Left kidney (tissue), 2 donors: ENCODE data around the gene FBLN2. TPM values are rescaled to one million over a fixed set of nuclear protein-coding genes. Genes with fewer than 3 reads are reported as not detected.

Experiments used
- DNase-seq: peaks from one replicate; pipeline ENCODE4 v3.0.0-alpha.2; 2013
- polyA plus RNA-seq: library from polyadenylated mRNA; unstranded; fragments of 120-200 nt; gene quantifications from one replicate; pipeline ENCODE4 v1.2.1, GENCODE V29; 2013; ENCODE audit not compliant: insufficient read length

The FBLN2 gene
- polyA plus RNA-seq, 1 donor, result 17.9 TPM

DNA sequence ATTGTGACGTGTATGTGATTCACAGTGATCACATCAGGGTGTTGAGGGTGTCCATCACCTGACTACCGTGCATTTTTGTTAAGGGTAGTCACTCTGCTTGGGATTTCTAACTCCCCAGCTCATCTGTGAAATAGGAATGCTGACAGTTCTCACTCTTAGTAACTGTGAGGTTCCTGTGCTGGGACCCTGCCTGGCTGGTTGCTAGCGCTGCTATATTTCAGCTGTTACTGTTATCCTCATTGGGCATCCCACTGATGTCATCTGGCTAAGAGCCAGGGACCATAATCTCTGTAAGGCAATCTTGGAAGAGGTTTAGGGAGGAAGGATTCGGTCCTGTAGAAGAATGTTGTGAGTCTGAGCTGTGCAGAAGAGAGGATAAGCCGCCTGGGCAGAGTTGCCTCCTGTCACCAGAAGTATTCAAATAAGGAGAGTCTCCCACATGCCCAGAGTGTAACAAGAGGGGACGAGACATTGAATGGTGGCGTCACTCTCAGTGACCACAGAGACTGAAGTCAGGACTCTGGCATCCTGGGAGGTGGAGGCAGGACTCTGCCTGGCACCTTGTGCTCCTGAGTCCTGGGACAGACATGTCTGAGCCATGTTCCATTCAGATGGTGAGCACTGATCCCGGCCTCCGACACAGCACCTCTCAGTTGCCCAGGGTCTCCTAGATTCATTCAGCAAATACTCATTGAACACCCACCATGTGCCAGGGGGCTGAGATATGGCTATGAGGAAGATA lies 52.2 kb downstream of the FBLN2 start:
- peak; percentile 21 for DNase-seq

DNA sequence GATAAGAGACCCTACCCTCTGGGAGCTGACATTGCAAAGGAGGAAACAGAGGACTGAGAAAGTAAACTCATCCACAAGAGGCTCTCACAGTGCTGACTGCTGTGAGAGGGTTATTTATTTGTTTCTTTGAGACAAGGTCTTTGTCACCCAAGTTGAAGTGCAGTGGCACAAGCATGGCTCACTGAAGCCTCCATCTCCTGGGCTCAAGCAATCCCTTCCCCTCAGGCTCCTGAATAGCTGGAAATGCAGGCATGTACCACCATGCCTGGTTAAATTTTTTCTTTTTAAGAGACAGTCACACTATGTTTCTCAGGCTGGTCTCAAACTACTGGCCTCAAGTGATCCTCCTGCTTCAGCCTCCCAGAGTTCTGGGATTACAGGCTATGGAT lies 52.8 kb downstream of the FBLN2 start:
- DNase-seq, result no peak

DNA sequence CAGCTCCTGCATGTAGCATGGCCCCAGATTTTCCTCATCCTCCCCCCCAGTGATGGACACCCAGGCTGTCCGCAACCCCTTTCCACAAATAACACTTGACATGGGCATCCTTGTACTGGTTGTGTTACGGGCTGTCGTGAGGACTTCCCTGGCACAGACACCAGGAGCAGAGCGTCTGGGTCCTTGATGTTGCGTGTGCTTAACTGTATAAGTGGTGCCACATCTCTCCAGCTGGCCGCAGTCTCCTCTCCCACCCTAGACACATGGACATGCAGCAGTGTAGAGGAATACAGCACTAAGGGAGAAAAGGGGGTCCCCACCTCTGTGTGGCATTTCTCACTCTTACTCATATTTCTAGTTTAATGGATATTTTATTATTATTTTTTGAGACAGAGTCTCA lies 56.6 kb downstream of the FBLN2 start:
- DNase-seq, result no peak

DNA sequence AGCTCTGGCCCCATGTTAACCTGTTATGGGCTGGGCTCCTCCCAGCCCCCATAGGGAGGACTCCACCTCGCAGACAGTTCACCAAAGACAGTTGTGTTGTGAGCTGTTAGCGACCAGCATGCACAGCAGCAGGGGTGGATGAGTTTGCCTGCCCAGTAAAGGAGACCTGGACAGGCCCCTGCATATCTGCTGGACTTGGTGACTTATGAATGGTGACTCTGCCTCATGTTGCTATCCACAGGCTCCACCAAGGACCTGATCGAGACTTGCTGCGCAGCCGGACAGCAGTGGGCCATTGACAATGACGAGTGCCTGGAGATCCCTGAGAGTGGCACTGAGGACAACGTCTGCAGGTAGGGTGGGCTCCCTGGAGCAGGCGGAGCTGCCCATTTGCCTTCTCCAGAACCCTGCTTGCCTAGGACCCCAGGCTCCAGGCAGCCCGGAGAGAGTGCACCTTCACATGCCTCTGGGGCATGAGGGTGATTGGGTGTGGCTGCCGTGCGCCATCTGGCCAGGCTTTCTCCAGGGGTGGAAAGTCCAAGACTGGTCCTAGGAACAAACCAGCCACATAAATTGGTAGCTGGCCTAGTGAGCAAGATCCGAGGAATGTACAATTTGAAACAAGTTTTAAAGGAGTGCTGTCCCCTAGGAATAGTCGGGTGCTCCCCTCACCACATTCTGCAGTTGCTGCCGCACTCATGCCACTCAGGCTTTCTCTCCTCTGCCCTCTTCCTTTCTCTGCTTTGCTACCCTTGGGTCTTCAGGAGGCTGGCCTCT lies 59.1 kb downstream of the FBLN2 start:
- no peak for DNase-seq

DNA sequence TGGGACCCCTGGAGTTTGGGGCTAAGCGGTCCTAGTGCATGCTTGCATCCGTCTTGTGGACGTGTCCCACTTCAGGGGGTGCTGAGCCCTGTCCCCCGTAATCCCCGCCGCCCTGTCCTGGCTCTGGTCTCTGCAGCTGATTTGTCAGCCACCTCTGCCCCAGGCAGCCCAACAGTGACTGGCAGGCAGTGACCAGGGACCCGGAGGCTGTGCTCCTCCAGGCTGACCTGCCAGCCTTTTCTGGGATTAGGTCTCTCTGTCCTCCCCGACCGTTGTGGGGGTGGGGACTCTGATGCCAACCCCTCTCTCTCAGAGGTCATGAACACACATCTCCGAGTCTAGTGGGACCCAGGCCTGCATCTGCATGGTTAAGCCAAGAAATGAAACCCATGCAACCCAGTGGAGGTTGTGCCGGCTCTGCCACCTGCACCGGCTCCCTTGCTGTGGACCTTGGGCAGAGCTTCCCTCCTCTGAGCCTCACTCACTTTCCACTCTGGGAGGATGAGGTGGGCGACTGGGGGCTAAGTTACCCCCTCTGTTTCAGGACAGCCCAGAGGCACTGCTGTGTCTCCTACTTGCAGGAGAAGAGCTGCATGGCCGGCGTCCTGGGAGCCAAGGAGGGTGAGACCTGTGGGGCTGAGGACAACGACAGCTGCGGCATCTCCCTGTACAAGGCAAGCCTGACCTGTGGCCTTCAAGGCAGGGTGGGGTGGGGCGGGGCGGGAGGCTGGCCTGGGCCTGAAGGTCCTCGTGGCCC lies 60.2 kb downstream of the FBLN2 start:
- no peak for DNase-seq

DNA sequence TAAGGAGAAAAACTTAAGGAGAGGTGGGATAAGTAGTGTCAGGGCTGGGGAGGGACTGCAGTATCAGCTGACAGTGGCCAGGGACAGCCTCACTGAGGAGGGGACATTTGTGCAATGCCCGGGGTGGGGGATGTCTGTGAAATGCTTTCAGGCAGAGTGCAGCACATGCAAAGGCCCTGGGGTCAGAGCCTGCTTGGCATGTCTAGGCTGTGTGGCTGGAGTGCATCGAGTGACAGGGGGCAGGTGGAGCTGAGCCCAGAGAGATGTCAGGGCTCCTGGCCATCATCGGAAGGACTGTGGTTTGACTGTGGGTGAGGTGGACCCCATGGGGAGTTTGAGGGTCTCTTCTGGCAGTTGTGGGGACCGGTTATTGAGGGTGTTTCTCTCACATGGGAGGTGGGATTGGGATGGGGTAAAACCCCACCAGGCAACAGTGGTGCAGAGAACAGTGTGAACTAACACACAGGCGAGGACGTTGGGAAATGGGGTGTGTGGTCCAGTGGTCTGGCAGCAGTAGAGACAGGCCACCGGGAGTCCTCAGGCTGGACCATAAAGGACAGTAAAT lies 61.2 kb downstream of the FBLN2 start:
- DNase-seq, result no peak

DNA sequence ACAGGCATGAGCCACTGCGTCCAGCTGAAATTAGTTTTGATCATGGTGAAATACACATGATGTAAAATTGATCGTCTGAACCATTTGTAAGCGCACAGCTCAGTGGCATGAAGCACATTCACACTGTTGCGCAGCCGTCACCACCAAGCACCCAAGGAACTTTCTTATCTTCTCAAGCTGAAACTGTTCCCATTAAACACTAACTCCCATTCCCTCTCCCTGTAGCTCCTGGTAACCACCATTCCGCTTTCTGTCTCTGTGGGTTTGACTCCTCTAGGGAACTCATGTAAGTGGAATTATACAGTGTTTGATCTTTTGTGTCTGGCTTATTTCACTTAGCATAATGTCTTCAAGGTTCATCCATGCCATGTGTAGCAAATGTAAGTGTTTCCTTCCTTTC lies 62.3 kb downstream of the FBLN2 start:
- DNase-seq, result no peak

DNA sequence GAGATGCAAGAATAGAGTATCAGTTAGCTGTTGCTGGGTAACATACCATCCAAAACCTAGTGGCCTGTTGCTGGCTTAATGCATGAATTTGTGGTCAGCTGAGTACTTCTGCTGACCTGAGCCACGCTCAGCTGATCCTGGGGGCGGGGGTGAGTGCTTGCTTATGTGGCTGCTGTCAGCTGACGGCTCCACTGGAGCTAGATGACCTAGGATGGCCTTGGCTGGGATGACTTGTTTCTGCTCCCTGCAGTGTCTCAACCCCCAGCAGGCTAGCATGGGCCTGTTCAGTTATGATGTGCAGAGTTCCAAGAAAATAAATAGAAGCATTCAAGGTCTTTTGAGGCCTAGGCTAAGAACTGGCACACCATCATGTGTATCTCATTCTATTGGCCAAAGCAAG lies 63.9 kb downstream of the FBLN2 start:
- no peak for DNase-seq

DNA sequence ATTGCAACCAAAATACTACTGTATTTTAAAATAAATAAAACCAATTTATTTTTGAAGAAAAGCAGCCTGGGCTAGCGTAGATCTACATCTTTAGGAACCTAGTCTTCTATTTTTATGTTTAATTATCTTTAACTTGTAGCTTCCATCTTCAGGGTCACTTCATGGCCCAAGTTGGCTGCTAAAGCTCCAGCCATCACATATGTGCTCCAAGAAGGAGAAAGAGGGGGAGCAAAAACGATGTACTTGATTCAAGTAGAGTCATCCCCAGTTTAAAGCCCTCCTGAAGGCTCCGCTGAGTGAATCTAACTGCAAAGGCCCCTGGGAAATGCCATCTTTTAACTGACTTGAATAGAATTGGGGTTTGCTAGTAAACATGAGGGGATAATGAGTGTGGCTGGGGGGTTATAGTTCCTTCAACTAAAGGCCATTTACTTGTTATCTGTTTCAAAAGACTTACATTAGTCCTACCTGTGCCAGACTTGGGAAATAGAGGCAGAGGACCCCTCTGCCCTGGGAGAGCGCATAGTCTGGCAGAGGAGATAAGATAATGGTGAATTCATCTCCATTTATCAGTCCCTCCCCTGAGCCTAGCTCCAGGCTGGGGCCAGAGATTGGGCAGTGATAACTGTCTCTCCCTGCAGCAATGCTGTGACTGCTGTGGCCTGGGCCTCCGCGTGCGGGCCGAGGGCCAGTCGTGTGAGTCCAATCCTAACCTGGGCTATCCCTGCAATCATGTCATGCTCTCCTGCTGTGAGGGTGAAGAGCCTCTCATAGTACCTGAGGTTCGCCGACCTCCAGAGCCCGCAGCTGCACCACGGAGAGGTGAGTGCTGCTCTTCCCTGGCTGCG lies 64.6 kb downstream of the FBLN2 start:
- DNase-seq, result no peak

DNA sequence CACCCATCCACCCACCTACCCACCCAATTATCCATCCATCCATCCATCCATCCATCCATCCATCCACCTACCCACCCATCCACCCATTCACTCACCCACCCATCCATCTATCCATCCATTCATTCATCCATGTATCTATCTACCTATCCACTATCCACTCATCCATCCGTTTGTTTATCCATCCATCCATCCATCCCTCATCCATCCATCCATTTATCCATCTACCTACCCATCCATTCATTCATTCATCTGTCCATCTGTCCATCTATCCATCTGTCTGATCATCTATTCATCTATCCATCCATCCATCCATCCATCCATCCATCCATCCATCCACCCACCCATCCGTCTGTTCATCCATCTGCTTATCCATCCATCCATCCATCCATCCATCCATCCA lies 65.7 kb downstream of the FBLN2 start:
- DNase-seq, result no peak

DNA sequence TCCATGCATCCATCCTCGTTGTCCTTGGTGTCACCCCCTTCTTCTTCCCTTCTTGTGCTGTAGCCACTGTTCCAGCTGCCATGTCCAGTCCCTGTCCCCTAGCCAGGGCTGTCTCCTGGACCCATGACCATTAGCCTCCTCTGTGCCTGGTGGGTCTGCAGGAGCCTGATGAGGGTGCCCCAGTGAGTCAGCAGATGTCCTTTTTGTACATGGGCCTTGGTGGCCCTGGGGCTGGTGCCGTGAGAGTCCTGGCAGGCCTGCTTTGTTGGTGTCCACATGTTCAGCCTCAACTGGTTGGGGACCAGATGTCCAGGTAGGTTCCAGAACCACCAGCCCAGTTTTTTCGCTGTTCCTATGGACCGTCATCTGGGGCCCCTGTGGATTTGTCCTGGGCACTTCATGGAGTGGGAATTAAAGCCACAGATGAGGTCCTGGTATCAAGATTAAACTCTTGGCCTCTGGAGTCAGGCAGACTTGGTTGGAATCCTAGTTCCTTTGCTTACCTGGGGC lies 66.1 kb downstream of the FBLN2 start:
- DNase-seq, result no peak

DNA sequence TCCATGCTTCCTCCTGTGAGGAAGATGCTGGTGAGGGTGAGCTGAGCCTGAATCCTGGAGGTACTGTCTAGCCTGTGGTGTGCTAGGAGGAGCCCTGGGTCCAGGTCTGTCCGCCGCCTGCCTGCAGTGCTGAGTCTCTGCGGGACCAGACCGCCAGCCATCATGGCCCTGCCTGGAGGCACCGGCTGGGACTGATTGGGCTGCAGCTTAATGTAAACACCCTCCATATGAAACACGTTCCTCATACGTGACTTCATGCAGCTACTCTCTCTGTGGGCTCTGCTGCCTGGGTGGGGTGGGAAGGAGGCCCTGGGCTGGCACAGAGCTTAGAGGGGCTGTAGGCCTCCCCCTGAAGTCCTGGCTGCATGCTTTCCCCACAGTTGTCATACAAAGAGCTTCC lies 67.4 kb downstream of the FBLN2 start:
- no peak for DNase-seq

DNA sequence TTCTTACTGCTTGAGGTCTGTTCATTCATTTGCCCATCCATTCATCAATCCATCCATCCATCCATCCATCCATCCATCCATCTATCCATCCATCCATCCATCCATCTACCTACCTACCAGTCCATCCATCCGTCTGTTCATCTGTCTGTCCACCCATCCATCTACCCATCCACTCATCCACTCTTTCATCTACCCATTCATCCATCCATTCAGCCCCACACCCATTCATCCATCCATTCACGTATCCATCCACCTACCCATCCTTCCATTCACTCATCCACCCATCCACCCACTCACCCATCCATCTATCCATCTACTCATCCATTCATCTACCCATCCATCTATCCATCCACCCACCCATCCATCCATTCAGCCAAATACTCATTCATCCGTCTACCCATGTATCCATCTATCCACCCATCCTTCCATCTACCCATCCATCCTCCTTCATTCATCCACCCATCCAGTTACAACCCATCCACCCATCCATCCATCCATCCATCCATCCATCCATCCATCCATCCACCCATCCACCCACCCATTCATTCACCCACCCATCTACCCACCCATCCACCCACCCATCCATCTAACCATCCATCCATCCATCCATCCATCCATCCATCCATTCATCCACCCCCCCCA lies 68.3 kb downstream of the FBLN2 start:
- no peak for DNase-seq

DNA sequence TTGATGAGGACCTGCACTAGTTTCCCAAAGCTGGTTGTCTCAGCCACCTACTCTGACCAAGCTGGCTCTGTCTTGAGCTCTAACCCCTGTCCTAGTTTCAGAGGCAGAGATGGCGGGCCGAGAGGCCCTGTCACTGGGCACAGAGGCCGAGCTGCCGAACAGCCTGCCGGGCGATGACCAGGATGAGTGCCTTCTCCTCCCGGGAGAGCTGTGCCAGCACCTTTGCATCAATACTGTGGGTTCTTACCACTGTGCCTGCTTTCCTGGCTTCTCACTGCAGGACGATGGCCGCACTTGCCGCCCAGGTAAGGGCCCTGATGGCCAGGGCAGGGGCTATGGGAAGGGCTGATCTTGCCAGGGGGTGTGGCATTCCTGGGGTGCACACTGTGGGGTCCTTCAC lies 69.1 kb downstream of the FBLN2 start:
- no peak for DNase-seq

DNA sequence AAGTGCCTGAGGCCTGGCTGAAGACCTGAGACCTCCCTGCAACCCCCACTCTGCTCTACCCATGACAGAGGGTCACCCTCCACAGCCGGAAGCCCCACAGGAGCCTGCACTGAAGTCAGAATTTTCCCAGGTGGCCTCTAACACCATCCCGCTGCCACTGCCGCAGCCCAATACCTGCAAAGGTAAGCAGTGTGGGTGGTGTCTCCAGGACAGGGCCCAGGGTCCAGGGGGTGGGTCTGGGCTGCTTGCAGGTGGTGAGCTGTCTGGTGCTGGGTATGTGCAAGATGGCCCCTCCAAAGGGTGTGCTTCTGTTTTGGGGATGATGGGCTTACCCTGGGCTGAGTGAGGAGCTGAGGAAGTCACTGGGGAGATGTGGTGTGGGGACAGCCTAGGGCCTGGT lies 69.9 kb downstream of the FBLN2 start:
- no peak for DNase-seq

DNA sequence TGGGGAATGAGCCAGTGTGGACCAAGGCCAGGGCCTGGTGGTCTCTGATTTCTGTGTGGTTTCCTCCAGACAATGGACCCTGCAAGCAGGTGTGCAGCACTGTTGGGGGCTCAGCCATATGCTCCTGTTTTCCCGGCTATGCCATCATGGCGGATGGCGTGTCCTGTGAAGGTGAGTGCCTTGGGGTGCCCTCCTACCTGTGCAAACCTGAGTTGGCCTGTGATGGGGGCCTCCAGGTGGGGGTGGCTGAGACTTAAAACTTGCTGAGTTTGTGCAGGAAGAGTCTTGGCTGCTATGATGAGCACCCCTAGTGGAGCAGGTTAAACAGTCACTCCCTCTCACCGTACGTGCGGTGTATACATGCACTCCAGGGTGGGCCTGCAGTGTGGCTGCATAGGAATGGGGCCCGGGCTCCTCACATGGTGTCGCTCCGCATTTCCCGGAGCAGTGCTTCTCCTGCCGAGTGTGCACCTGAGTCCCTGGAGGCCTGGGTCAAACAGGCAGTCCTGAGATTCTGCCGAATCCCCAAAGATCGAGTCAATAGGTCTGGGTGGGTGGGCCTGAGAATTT lies 70.8 kb downstream of the FBLN2 start:
- DNase-seq, result no peak

DNA sequence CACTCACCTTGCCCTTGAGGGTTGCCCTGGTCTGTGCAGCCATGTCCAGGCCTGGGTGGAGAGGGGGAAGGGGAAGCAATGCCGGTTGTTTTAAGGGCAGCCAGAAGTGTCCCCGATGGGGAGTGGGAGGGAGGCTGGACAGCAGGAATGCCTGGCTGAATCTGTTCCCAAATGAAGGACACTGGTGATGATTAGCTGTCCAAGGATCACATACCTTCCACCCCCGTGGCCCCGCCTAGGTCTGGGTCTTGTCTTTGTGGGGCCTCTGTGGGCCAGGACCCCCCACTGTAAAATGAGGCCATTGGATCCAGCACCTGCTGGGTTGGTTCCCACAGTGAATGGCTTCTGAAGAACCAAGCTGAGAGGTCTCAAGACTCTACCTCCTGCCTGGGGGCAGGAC lies 71.4 kb downstream of the FBLN2 start:
- no peak for DNase-seq

DNA sequence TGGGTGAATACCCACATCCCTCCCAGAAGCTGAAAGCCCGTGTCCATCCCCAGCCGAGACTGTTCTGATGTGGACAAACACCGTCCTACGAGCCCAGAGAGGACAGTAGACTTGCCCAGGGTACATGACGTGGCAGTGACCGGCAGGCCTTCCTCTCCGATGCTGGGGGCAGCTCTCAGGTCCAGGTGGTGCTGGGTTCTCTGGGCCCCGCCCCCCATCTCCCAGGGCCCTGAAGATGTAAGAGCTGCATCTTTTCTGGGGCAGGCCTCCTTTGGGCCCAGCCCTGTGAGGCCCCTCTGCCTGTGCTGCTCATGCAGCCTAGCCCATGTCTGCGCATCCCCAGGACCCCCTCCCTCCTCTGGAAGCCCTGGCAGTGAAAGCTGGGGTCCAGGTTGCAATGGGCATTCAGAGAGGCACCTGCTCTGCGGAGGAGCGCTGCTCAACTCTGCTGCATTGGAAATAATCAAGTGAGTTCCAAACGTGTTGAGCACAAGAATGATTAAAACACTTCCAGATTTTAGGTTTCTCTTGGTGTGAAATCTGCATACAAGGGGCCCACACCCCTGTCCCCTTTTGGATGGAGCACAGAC lies 71.9 kb downstream of the FBLN2 start:
- no peak for DNase-seq

DNA sequence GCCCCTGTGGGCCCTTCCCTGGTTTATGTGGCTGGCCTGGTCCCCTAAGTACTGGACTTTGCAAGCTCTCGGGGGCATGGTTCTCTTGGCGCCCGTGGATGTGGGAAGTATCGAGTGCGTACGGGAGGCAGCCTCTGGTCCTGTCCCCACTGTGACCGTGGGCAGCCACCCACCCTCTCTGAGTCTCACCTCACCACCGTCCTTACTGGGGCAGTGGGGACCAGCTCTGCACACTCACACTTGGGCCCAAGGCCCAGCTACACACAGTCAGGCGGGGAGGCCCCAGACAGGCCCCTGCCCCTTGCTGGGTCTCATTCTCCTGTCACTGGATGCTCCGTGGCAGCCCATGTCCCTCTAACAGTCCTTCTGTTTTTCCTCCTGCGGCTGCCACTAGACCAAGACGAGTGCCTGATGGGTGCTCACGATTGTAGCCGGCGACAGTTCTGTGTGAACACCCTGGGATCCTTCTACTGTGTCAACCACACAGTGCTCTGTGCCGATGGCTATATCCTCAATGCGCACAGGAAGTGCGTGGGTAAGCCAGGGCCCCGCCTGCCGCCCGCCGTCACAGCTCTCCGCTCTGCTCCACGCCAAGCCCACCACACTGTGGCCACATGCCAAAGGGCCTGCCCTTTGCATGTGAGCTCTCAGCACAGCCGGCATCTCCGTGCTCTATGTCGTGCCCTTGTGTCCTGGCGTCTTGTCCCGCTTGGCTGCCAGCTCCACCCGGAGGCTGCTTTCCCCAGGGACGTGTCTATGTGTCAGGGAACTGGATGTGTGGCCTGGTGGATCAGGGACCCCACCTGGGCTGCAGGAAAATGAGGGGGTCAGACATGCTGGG lies 72.7 kb downstream of the FBLN2 start:
- DNase-seq, result no peak
